Amniotic epithelial cell (primary cell): ENCODE results near the gene TAF10.

Experiments
- DNase-seq: peaks from one replicate; pipeline ENCODE4 v3.0.0-alpha.2; 2010; ENCODE audit warnings: low read depth

Gene TAF10

GRCh38 chr11:6612213-6613041, at the start of gene TAF10:
TSS of gene TAF10 (minus strand) at chr11:6612216. CDS start at chr11:6612189, 27 bp downstream.
- DNase-seq, result peak; percentile 94

- DNase-seq, result no peak
Measured at GRCh38 chr11:6660712-6661111, 48.7 kb upstream of the TAF10 start.

- no peak for DNase-seq
Measured at GRCh38 chr11:6658647-6659046, 46.6 kb upstream of the TAF10 start.

DNA sequence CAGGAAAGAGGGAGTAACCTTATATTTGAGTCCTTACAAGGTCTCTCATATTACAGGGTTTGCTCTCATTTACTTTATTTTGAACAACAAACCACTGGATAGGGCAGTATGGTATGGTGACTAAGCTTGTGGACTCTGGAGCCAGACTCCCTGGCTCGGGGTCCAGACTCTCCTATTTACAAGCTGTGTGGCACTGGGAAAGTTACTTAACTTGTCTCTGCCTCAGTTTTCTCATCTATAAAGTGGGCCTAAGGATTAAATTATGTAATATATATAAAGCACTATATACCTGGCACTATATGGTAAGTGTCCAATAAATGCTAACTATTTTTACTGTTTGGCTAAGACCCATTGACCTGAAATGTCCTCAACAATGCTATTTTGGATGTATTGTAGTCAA, 45.3 kb upstream of the TAF10 start:
- DNase-seq, result no peak

GRCh38 chr11:6656936-6657335, 44.9 kb upstream of the TAF10 start:
- no peak for DNase-seq

- DNase-seq, result no peak
Measured at GRCh38 chr11:6656584-6656915, 44.5 kb upstream of the TAF10 start.

DNA sequence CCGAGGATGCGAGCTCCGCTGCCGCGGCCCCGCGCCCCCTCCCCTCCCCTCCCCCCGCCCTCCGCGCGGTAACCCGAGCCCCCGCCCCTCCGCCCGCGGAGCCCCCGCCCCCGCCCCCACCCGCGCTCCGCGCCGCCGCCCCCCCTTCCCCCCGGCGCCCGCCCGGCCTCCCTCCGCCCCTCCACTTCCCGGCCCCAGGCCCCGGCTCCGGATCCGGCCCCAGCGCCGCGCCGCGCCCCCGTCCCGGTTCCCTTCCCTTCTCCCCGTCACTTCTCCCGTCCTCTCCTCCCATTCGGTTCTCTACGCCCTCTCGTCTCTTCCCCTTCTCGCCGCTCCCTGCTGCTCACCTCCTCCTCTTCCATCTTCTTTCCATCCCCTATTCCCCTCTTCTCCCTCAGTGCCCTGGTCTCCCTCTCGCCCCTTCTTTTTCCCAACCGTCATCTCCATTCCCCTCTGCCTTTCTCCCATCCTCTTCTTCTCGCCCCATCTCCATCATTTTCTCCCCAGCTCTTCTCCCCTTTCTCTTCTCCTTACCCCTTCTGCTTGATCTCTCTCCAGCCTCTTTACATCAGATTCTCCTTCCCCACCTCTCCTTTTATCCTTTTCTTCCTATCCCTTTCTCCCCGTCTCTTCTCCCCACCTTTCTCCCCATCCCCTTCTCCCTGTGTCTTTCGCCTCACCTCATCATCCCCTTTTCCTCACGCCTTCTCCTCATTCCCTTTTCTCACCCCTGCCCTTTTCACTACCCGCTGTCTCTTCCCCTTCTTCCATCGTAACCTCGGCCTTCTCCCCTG, 44.0 kb upstream of the TAF10 start, which contains the start of gene DCHS1:
DCHS1 (minus strand) TSS at position 20 of the 794 bp plus-strand sequence. CDS start 14,196 bp downstream, outside the sequence.
- DNase-seq, result no peak

DNA sequence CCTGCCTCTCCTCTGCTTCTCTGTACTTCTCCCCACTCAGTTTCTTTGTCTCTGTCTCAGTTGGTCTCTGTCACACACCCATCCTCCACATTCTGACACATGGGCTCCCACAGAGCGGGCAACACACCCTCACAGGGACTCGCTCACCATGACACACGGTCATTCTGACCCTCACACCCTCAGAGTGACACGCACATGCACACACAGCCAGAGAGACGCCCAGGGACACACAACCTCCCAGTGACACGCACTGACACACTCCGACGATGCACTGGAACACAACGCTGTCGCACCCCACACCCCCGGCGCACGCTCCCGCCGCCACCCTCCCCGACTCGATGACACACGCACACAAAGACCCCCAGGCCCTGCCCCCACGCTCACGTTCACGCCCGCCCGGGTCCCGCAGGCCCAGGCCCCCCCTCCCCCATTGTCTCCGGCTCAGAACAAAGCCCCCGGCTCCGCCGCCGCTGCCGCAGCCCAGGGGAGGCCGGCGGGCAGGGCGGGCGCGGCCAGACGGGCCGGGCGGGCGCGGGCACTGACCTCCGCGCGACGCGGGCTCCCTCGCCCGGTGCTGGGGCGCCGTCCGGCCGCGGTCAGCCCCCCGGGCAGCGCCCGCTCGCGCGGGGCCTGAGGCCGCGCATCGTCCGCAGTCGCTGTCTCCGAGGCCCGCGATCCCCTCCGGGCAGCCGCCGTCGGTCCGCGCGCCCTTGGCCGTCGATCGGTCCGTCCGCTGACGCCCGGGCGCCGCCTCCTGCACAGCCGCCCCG, 43.2 kb upstream of the TAF10 start:
- no peak for DNase-seq

- no peak for DNase-seq
Measured at GRCh38 chr11:6654281-6655019, 42.4 kb upstream of the TAF10 start.

DNA sequence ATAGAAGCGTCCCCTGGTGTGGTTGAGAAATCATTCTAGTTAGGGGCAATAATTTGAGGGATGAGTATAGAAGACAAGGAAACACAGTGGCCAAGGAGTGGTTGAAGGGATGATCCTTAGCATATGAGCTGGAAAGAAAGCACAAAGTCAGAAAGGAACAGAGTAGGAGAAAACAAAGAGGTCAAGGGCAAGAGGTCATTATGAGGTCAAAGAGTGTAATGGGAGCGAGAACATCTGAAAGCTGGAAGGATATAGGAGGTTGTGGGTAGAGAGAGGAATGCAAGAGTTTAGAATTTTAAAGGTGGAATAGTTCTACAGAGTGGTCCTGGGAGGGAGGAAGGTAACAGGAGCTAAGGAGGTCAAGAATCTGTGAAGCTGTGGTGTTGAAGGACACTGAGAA, 41.6 kb upstream of the TAF10 start:
- no peak for DNase-seq

DNA sequence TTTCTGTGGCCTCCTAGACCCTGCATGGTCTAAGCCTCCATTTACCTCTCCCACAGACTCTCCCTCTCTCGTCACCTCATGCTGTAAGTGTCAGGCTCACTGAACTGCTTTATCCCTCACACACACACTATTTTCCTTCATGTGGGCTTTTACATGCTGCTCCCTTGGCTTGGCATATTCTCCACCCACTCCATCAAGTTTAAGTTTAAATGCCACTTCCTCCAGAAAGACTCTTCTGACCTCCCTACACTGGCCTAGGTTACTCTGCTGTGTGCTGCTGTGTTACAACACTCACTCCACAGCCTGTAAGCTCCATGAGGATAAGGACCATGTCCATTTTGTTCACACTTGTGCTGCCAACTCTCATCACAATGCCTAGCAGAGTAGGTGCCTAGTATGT, 41.1 kb upstream of the TAF10 start:
- DNase-seq, result no peak

- no peak for DNase-seq
Measured at GRCh38 chr11:6652182-6652581, 40.2 kb upstream of the TAF10 start.

DNA sequence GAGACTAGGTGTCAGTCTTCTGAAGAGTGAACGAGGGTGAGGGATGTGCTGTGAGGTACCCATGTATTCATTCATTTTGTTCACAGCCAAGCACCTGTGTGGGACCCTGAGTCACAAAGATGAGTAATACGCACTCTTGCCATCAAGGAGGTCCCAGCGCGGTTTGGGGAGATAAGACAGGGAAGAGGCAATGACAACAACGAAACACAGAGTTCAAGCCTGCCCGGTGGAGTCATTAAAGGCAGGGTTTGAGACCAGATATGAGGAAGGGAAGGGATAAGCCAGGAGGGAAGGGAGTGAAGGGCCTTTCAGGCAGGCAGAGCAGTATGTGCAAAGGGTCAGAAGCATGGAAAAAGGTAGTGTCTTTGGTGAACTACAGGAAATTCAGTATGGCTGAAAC, 39.0 kb upstream of the TAF10 start:
- DNase-seq, result no peak

DNA sequence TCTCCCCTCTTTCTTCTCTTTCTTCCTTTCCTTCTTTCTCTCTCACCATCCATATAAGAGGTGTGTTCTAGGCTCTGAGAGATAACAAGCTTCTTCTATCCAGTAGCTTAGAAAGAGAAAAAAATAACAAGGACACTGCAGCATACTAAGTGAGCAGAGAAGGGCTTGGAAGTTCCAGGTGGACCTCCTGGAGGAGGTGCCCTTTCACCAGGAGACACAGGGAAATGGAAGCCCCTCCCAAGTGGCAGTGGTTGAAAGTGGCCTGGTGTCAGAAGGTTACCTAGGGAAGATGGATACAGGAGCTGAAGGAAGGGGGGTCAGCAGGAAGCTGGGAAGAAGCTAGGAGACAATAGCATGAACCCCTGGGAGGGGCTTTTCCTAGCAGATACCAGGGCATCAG, 38.1 kb upstream of the TAF10 start:
- DNase-seq, result no peak

- no peak for DNase-seq
Measured at GRCh38 chr11:6648501-6648900, 36.5 kb upstream of the TAF10 start.

DNA sequence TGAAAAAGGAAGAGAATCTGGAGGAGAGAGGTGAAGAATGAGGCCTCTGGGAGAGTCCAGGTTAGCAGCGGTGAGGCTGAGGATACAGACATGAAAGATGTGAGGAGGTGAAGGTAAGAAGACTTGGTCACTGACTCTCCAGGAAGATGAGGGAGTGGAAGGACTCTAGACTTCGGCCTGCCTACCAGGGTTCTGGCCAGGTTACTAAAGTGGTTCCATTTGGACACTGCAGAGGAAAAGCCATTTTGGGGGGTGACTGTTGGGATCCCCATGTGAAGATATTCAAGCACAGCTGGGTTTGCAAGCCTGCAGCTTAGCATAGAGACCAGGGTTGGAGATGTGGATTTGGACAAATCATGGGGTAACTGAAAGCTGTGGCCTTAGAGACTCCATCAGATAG, 35.8 kb upstream of the TAF10 start:
- DNase-seq, result no peak

GRCh38 chr11:6646918-6647679, 35.1 kb upstream of the TAF10 start:
- no peak for DNase-seq

DNA sequence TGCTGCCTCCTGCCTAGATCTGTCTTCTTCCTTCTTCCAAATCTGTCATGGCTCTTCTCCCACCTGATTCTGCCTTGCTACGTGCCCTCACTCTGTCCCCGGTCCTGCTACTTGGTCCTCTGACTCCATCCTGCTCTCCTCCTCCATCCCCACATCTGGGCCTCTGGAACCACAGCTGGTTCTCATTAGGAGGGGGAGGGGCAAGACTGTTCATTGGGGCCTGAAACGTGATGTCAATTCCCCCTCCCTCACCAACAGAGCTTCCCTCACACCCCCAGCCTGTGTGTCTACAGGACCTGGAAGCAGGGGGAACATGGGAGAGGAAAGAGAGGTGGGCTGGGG, 34.5 kb upstream of the TAF10 start:
- no peak for DNase-seq

DNA sequence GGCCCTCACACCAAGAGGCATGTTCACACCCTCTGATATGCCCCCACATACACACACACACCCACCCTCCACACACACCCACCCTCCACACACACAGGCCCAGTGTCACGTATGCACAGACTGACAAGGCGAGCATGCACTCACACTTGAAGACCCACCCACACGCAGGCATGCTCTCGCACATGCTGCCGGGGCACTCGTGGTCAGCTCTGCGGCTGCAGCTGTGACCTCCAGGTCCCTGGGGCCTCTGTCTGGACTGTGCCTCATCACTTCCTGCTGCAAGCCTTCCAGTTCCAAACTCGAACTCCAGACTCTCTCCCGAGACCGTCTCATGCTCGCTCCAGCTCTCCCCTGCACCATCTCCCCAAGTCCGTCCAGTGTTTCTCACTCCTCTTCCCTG, 34.1 kb upstream of the TAF10 start:
- DNase-seq, result peak; percentile 22

DNA sequence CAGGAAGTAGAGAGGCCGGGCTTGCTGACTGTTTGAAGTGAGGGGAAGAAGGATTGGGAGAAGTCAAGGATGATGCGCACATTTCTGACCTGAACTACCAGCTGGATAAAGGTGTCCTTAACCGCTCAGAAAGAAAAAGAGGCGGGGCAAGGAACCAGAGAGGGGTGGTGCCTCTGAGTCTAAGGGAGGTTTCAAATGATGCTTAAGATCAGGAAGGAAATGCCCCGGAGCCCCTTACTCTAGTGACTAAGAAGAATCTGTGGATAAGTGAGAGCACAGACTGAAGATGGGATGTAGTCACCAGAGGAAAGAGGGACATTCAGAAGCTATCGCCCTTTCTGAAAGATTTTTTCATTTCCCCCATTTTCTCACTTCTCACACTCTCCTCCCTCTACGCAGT, 30.9 kb upstream of the TAF10 start:
- DNase-seq, result no peak

DNA sequence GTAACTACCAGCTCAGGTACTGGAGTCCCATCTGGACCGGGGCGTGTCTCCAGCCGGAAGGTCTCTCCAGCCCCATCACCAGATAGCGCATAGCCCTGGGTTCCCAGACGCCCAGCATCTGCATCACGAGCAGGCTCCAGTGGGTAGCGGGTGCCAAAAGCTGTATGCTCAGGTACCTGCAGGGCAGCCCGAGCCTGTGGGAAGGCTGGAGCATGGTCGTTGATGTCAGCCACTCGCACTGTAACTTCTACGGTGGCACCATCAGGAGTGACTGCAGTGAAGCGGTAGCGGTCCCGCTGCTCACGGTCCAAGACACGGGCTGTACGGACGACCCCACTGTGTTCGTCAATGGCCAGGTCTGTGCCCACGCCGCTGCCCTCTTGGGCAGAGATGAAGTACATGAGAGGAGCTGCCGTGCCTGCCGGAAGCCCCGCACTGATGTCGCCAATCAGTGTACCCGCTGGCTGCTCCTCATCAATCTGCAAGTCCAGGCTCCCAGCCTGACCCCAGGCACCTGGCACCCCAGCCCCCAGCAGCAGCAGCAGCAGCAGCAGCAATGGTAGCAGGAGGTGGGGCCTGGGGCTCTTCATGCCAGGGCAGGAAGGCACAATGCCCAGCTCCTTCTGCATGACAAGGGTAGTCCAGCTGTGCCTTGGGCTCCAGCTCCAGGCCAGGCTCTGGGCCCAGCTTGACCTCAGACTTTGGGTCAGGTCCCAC, 29.1 kb upstream of the TAF10 start:
- DNase-seq, result no peak
